Measurements from ENCODE around the gene SLC43A2. TPM values are rescaled to one million over a fixed set of nuclear protein-coding genes. Genes with fewer than 3 reads are reported as not detected.

SLC43A2 gene
- polyA plus RNA-seq, 1 donor from 2014 or later: 60.1 TPM

DNA sequence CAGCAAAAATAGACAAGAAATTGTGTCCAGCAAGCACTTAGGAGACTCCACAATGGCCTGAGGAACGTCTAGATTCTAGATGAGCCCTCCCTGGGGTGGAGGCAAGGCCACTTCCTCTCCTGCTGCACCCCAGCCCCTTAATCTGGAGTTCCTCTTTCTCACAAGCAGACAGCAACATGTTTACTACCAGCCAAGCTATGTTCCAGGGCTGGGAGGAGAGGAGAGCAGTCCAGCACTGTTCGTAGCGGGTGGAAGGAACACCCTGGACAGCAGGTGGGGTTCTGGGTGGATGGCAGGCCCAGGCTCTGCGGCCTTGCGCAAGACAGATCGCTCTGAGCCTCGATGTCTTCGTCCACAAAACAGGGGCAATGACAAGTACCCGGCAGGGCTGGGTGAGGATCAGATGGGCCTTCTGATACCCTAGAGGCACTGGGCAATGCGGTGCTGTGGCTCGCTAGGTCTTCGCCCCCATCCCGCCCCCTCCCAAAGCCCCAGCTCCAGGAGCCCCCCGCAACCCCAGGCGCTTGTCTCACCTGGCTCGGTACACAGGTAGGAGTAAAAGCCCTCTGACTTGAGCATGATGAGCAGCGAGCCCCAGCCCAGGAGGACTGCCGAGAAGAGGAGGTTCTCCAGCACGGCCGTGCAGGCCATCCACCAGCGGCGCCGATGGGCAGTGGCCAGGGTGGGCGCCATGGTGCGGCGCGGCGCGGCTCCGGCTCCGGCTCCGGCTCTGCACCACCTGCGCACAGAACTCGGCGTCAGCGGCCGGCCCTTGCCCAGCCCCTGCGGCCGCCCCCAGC lies 1.3 kb downstream of the SLC43A2 start:
- Histone ChIP-seq H3K79me2 (replicated peaks; ENCODE audit: insufficient read depth, low read length) (peaks cover 43% of the 10 kb centered on the region), H3K27me3 (ENCODE audit: insufficient read depth, low read depth, low read length) (no peaks in the 10 kb centered on the region), H3K36me3 (ENCODE audit: insufficient read depth, low read length) (peaks cover 14% of the 10 kb centered on the region), H3K9ac (ENCODE audit: low read length) (peak overlapping the region; percentile 99), H3K4me2 (ENCODE audit: low read length) (peak overlapping the region; percentile 94), H3F3A (ENCODE audit: insufficient read depth, low read length, poor library complexity, severe bottlenecking) (no peaks in the 10 kb centered on the region), H4K20me1 (ENCODE audit: insufficient read depth) (no peaks in the 10 kb centered on the region), H2AFZ (ENCODE audit: low read depth, low read length) (no peak overlapping the region), H3K27ac (ENCODE audit: low read length) (peak overlapping the region; percentile 99), H3K4me3 (ENCODE audit: low read length) (peak overlapping the region; percentile 96), H3K9me3 (ENCODE audit: low read length) (no peaks in the 10 kb centered on the region), H3K9me2 (ENCODE audit: insufficient read depth, low read length) (no peaks in the 10 kb centered on the region)
- TF ChIP-seq POLR2AphosphoS5 (IDR thresholded peaks at IDR 0.05) (no peak), EZH2 (IDR thresholded peaks at IDR 0.05; ENCODE audit: borderline replicate concordance, insufficient read depth, low read length, poor library complexity, severe bottlenecking) (no peak), TAF1 (IDR thresholded peaks at IDR 0.05; ENCODE audit: low read depth) (no peak), RAD21 (conservative IDR thresholded peaks at IDR 0.05) (no peak), SMC3 (conservative IDR thresholded peaks at IDR 0.05; ENCODE audit: poor library complexity) (no peak), REST (IDR thresholded peaks at IDR 0.05; ENCODE audit: borderline replicate concordance) (no peak), EP300 (conservative IDR thresholded peaks at IDR 0.05; ENCODE audit: poor library complexity, severe bottlenecking) (no peak), MXI1 (conservative IDR thresholded peaks at IDR 0.05; ENCODE audit: poor library complexity, severe bottlenecking) (no peak)
- TF ChIP-seq, protein P1, sequence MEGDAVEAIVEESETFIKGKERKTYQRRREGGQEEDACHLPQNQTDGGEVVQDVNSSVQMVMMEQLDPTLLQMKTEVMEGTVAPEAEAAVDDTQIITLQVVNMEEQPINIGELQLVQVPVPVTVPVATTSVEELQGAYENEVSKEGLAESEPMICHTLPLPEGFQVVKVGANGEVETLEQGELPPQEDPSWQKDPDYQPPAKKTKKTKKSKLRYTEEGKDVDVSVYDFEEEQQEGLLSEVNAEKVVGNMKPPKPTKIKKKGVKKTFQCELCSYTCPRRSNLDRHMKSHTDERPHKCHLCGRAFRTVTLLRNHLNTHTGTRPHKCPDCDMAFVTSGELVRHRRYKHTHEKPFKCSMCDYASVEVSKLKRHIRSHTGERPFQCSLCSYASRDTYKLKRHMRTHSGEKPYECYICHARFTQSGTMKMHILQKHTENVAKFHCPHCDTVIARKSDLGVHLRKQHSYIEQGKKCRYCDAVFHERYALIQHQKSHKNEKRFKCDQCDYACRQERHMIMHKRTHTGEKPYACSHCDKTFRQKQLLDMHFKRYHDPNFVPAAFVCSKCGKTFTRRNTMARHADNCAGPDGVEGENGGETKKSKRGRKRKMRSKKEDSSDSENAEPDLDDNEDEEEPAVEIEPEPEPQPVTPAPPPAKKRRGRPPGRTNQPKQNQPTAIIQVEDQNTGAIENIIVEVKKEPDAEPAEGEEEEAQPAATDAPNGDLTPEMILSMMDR (IDR thresholded peaks at IDR 0.05; ENCODE audit: poor library complexity, severe bottlenecking): no peak

DNA sequence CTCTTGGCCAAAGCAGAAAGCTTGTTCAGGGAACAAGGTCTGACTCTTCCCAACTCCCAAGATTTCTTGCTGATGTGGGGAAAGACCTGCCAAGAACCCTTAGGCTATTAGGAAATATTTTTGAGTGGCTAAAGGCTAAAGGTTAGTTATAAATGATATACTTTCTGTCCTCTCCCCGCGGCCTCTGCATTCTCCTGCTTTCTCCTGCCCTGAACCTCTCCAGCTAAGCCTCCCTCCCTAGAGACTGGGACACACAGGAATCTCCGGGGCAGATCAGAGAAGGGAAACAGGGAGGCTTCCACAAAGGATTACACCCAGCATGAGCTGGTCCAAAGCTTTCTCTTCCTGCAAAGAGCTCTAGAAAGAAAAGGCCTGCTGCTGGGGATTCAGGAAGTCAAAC lies 2.3 kb downstream of the SLC43A2 start:
- Histone ChIP-seq H3K9me2 (ENCODE audit: insufficient read depth, low read length) (no peaks in the 10 kb centered on the region), H3K4me3 (ENCODE audit: low read length) (peak overlapping the region; percentile 96), H3K4me2 (ENCODE audit: low read length) (peak overlapping the region; percentile 94), H3K36me3 (ENCODE audit: insufficient read depth, low read length) (peaks cover 14% of the 10 kb centered on the region), H3K9ac (ENCODE audit: low read length) (peak overlapping the region; percentile 99), H3K79me2 (replicated peaks; ENCODE audit: insufficient read depth, low read length) (peaks cover 43% of the 10 kb centered on the region), H3K27ac (ENCODE audit: low read length) (peak overlapping the region; percentile 99), H3K9me3 (ENCODE audit: low read length) (no peaks in the 10 kb centered on the region), H2AFZ (ENCODE audit: low read depth, low read length) (no peak overlapping the region), H3F3A (ENCODE audit: insufficient read depth, low read length, poor library complexity, severe bottlenecking) (no peaks in the 10 kb centered on the region), H3K27me3 (ENCODE audit: insufficient read depth, low read depth, low read length) (no peaks in the 10 kb centered on the region), H4K20me1 (ENCODE audit: insufficient read depth) (no peaks in the 10 kb centered on the region)
- TF ChIP-seq POLR2AphosphoS5 (IDR thresholded peaks at IDR 0.05) (no peak), EZH2 (IDR thresholded peaks at IDR 0.05; ENCODE audit: borderline replicate concordance, insufficient read depth, low read length, poor library complexity, severe bottlenecking) (no peak), SMC3 (conservative IDR thresholded peaks at IDR 0.05; ENCODE audit: poor library complexity) (no peak), RAD21 (conservative IDR thresholded peaks at IDR 0.05) (no peak), MXI1 (conservative IDR thresholded peaks at IDR 0.05; ENCODE audit: poor library complexity, severe bottlenecking) (no peak), EP300 (conservative IDR thresholded peaks at IDR 0.05; ENCODE audit: poor library complexity, severe bottlenecking) (no peak)
- TF ChIP-seq, protein P1 (IDR thresholded peaks at IDR 0.05; ENCODE audit: poor library complexity, severe bottlenecking): no peak
